Common myeloid progenitor, CD34-positive (primary cell): ENCODE measurements around the gene WDR44.
A peak's percentile ranks its signal among the peaks of the same experiment; 100 is the strongest.

Source experiments
- CTCF ChIA-PET: fragments of 350-600 bp; sonication (Branson Sonifier 250); formaldehyde crosslinking; loops from one replicate; lab custom pipeline; 2021; ENCODE audit warnings: antibody characterized with exemption; lab: Charles Lee
- POLR2A ChIA-PET: fragments of 350-600 bp; sonication (Branson Sonifier 250); formaldehyde crosslinking; loops from one replicate; lab custom pipeline; 2021; ENCODE audit warnings: antibody characterized with exemption; lab: Charles Lee
- DNase-seq, 3 donors: peaks; one replicate each; pipeline versions ENCODE4 v3.0.0 to v3.0.0-alpha.2; 2013
- H3K27ac ChIP-seq, 2 experiments: 1 replicate in 1 of 2; 2 replicates in 1 of 2; pipeline ENCODE4 v1.7.0; 2013; ENCODE audit warnings: inconsistent platforms in 2 of 2, low read length in 2 of 2, mild to moderate bottlenecking in 2 of 2, low read depth in 1 of 2, moderate library complexity in 1 of 2; ENCODE audit not compliant: severe bottlenecking in 2 of 2, insufficient read depth in 1 of 2, poor library complexity in 1 of 2
- H3K27me3 ChIP-seq, 5 experiments: replicated peaks in 2 of 5; 1 replicate in 3 of 5; 2 replicates in 2 of 5; pipeline versions ENCODE4 v1.6.1 to v1.7.0; 2013; ENCODE audit warnings: low read length in 4 of 5, mild to moderate bottlenecking in 2 of 5, moderate library complexity in 2 of 5, inconsistent platforms in 1 of 5; ENCODE audit not compliant: insufficient read depth in 5 of 5, control insufficient read depth in 4 of 5
- H3K36me3 ChIP-seq, 4 experiments: 1 replicate in 2 of 4; 2 replicates in 2 of 4; pipeline versions ENCODE4 v1.6.1 to v1.7.0; 2013; ENCODE audit warnings: low read length in 3 of 4, control low read depth in 1 of 4, mild to moderate bottlenecking in 1 of 4; ENCODE audit not compliant: control insufficient read depth in 4 of 4, insufficient read depth in 4 of 4
- H3K4me1 ChIP-seq, 4 experiments: 1 replicate in 3 of 4; 2 replicates in 1 of 4; pipeline versions ENCODE4 v1.6.1 to v1.7.1; 2013; ENCODE audit warnings: low read length in 3 of 4, mild to moderate bottlenecking in 3 of 4, control low read depth in 1 of 4, inconsistent platforms in 1 of 4, moderate library complexity in 1 of 4; ENCODE audit not compliant: control insufficient read depth in 4 of 4, insufficient read depth in 4 of 4; ENCODE audit errors: control extremely low read depth in 1 of 4
- H3K4me3 ChIP-seq, 7 experiments: 1 replicate in 4 of 7; 2 replicates in 3 of 7; pipeline versions ENCODE4 v1.5.1 to v1.7.0; 2013; ENCODE audit warnings: mild to moderate bottlenecking in 7 of 7, low read length in 6 of 7, moderate library complexity in 6 of 7, inconsistent platforms in 2 of 7, low read depth in 2 of 7, control low read depth in 1 of 7; ENCODE audit not compliant: insufficient read depth in 4 of 7, control insufficient read depth in 1 of 7; ENCODE audit errors: extremely low read depth in 1 of 7
- H3K9me3 ChIP-seq, 5 experiments: 1 replicate in 4 of 5; 2 replicates in 1 of 5; pipeline versions ENCODE4 v1.6.1 to v1.7.1; 2013; ENCODE audit warnings: low read length in 4 of 5, mild to moderate bottlenecking in 2 of 5, inconsistent platforms in 1 of 5, low read depth in 1 of 5, moderate library complexity in 1 of 5; ENCODE audit not compliant: control insufficient read depth in 4 of 5, insufficient read depth in 2 of 5; ENCODE audit errors: control extremely low read depth in 1 of 5
- WGBS: methylation state at CpG from one replicate; pipeline ENCODE4 v1.1.5; 2013; ENCODE audit not compliant: insufficient coverage; 5-methylcytosine and 5-hydroxymethylcytosine counted together

WDR44 gene

DNA sequence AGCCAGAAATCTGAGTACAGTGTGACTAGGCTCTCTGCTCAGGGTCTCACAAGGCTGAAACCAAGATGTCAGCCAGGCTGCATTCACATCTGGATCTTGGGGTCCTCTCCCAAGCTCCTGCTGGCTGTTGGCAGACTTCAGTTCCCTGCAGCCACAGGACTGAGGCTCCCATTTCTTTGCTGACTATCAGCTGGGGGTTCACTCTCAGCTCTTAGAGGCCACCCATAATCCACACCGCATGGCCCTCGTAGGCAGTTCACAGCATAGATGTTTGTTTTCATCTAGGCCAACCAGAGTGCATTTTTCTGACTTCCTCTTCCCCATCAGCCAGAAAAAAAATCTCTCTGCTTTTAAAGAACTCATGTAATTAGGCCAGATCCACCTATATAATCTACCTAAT, 8.2 kb upstream of the WDR44 start:
- no peaks in the 10 kb centered on the region for H3K27me3 ChIP-seq
- no peaks in the 10 kb centered on the region for H3K9me3 ChIP-seq
- H3K36me3 ChIP-seq: no peaks in the 10 kb centered on the region
- ChIA-PET CTCF (no interaction called here), POLR2A (no interaction called here)
- 52% methylated on average over 2 of the region's 2 CpGs for WGBS
- H3K27ac ChIP-seq: no peak overlapping the region
- H3K4me3 ChIP-seq: no peak overlapping the region
- peak in 2 of 3 donors; percentile 20 to 27 for DNase-seq
- H3K4me1 ChIP-seq: peaks cover 0 to 3% (median 0%) of the 10 kb centered on the region in 4 experiments

DNA sequence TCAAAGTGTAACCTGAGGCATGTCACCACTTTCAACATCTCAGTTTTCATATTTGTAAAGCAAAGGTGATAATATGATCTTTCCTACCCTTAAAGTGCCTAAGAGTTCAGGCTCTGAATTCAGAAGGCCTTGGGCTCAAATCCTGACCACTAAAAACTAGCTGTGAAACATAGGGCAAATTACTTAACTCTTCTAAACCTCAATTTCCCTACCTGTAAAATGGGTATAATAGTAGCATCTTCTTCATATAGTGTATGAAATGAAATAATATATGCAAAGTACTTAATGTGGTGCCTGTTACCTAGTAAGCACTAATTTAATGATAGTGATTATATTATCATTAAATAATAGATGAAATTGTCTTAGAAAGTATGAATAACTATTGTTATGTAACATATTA, 7.0 kb upstream of the WDR44 start:
- Histone ChIP-seq H3K27ac (no peak overlapping the region), H3K4me1 (peaks cover 0 to 3% (median 0%) of the 10 kb centered on the region in 4 experiments), H3K27me3 (no peaks in the 10 kb centered on the region), H3K4me3 (no peak overlapping the region), H3K36me3 (no peaks in the 10 kb centered on the region), H3K9me3 (no peaks in the 10 kb centered on the region)
- CTCF ChIA-PET: no interaction called here
- DNase-seq: no peak
- POLR2A ChIA-PET: no interaction called here

DNA sequence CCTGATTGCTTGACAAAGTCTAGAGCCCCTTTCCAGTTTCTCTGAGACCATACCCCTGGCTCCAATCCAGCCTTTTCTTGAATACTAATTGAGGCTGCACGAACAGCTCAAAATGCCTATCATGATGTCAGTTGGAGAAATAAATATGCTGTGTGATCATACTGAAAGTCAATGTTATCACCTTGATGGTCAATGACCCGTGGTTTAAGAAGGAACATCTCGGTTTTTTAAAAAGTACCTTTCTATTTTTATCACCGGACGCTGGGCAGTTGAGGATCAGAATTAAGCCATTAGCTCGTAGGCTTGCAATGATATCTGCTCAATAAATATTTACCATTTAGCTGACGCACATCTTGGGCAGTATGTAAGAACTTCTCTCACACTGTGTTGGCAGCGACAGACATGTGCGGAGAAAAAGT, 852 bp upstream of the WDR44 start:
- 58% methylated on average over 9 of the region's 9 CpGs for WGBS
- Histone ChIP-seq H3K27ac (peak overlapping the region; percentile 14 to 91), H3K27me3 (no peaks in the 10 kb centered on the region), H3K9me3 (peaks cover 0 to 5% (median 0%) of the 10 kb centered on the region in 5 experiments), H3K36me3 (no peaks in the 10 kb centered on the region), H3K4me1 (peaks cover 7 to 13% (median 11%) of the 10 kb centered on the region in 4 experiments), H3K4me3 (peak overlapping the region in 6 of 7 experiments; percentile 46 to 95 (median 84))
- DNase-seq: peak in 2 of 3 donors; percentile 6 to 19
- POLR2A ChIA-PET: no interaction called here
- CTCF ChIA-PET: interaction anchor here (2.2 kb wide), 1 partner anchor 20 kb away, joined by 8 read pairs; no protein-coding TSS in a partner anchor

DNA sequence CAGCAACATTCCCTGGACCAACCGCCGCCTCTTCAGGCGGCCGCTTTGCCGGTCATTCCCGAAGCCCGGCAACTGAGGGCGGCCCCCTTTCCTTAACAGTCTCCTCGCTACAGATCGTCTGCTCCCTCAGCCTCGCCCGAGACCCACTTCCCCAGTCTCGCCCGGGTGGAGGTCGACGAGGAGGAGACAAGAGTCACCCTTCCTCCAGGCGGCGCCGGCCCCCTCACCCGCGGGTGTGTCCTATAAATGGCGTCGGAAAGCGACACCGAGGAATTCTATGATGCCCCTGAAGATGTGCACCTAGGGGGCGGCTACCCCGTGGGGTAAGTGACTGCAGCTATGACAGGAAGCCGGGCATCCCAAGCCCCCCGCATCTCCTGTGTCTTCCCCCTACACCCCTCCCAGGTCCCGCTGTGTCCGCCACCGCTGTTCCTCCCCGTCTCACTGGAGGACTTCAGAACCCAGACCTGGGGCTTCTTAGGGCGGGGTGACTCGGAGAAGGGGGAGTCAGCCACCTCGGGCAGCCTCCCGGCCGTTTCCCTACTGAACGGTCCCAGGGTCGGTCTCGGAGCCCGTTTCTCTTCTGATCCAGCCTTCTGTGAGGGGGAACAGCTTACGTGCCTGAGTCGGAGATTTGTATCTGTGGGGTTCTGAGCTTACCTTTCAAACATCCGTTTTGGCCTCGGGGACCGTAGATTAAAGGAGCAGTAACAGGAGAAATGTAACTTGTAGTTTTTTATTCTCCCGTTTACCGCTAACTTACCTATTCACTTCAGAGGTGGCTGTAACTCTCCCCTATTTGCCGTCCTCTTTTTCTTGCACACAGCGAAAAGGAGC, 570 bp downstream of the WDR44 start:
- Histone ChIP-seq H3K36me3 (no peaks in the 10 kb centered on the region), H3K27me3 (no peaks in the 10 kb centered on the region), H3K27ac (peak overlapping the region; percentile 77 to 91), H3K9me3 (peaks cover 0 to 5% (median 0%) of the 10 kb centered on the region in 5 experiments), H3K4me1 (peaks cover 9 to 17% (median 13%) of the 10 kb centered on the region in 4 experiments), H3K4me3 (peak overlapping the region; percentile 77 to 95 (median 86))
- CTCF ChIA-PET: interaction anchor here (1.3 to 2.2 kb wide), 2 partner anchors 9 to 21 kb away, joined by 3 to 8 read pairs; no protein-coding TSS in a partner anchor
- POLR2A ChIA-PET: no interaction called here
- 29% methylated on average over 48 of the region's 51 CpGs for WGBS
- peak; percentile 47 to 72 (median 64) for DNase-seq

DNA sequence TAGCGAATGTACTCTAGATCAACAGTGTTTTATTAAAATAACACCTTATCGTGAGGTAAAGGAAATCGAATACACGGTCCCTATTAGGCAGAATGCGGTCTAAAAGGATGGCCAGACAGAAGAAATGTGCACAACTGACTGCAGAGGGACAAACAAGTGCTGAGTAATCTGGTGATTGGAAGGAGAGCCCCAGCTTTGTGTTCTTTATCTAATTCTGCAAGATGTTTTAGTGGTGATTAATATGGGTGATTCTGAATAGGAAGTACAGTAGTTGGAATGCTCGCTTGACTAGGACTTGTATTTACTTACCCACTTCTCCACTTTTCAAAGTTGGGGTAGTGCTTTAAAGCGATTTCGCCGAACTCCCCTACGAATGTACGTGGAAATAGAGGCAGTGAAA, 1.2 kb downstream of the WDR44 start:
- Histone ChIP-seq H3K27me3 (no peaks in the 10 kb centered on the region), H3K4me1 (peaks cover 9 to 17% (median 13%) of the 10 kb centered on the region in 4 experiments), H3K27ac (peak overlapping the region; percentile 77 to 91), H3K9me3 (peaks cover 0 to 5% (median 0%) of the 10 kb centered on the region in 5 experiments), H3K36me3 (no peaks in the 10 kb centered on the region), H3K4me3 (peak overlapping the region in 6 of 7 experiments; percentile 77 to 95 (median 84))
- ChIA-PET CTCF (interaction anchor here (1.3 to 2.2 kb wide), 2 partner anchors 8 to 22 kb away, joined by 3 to 8 read pairs; no protein-coding TSS in a partner anchor), POLR2A (no interaction called here)
- DNase-seq: peak in 2 of 3 donors; percentile 56 to 70
- 24% methylated on average over 4 of the region's 11 CpGs for WGBS

DNA sequence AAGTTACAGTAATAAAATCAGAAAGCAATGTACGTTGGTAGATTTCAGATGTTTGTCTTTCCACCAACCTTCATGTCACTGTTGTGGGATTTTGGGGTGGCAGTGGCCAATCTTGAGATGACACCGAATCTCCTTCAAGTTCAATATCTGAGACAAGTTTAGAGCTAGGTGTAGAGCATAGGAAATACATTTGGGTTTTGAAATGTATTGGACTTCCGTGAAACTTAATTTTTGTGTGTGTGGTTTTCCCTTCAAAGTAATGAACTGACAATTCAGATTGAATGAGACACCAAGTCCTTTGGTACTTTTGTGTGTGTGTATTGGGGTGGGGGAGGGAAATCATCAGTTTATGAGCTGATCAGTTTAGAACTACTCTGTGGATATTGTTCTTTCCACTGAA, 1.8 kb downstream of the WDR44 start:
- ChIA-PET POLR2A (no interaction called here), CTCF (interaction anchor here (1.1 kb wide), 1 partner anchor 14 kb away, joined by 3 read pairs; no protein-coding TSS in a partner anchor)
- Histone ChIP-seq H3K9me3 (peaks cover 0 to 5% (median 0%) of the 10 kb centered on the region in 5 experiments), H3K27me3 (no peaks in the 10 kb centered on the region), H3K27ac (peak overlapping the region in 1 of 2 experiments; percentile 91), H3K36me3 (no peaks in the 10 kb centered on the region), H3K4me3 (peak overlapping the region in 6 of 7 experiments; percentile 77 to 95 (median 84)), H3K4me1 (peaks cover 9 to 17% (median 13%) of the 10 kb centered on the region in 4 experiments)
- WGBS: 43% methylated on average over 1 of the region's 3 CpGs
- no peak for DNase-seq
